ENCODE data around the gene OTUD3. TPM values are rescaled to one million over a fixed set of nuclear protein-coding genes. Genes with fewer than 3 reads are reported as not detected.

Gene OTUD3
- total RNA-seq, 1 donor from 2014 or later, result 4.2 TPM

DNA sequence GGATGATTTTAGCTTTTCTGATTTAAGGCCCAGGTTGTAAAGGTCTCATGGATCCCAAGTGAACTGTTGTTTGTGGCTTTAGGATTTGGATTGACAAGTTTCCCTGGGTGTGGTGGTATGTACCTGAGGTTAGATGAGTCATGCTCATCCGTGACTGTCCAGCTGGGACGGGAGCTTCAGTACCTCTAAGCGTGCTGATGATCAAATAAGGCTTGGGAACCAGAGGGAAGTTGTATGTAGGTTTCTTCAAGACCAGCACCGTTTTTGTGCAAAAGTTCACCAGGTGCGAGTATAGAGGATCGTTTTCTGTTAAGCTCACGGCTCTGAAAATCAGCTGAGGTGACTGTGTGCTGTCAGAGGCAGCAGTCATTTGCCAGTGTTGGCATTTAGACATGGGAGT, 21.4 kb downstream of the OTUD3 start:
- H3K9ac ChIP-seq (ENCODE audit: low read depth in 1 of 3, low read length in 3 of 3), result no peak overlapping the region
- H3K4me3 ChIP-seq (ENCODE audit: low read length in 3 of 3), result no peak overlapping the region
- no peak overlapping the region for H3K27ac ChIP-seq (ENCODE audit: low read depth, low read length)
- no peaks in the 10 kb centered on the region for H3K9me3 ChIP-seq (ENCODE audit: control insufficient read depth in 3 of 3, low read length in 3 of 3)
- no peaks in the 10 kb centered on the region for H3K27me3 ChIP-seq (ENCODE audit: control insufficient read depth in 3 of 3, insufficient read depth in 3 of 3, low read length in 3 of 3)
- H3K4me1 ChIP-seq (ENCODE audit: control insufficient read depth in 3 of 3, insufficient read depth in 3 of 3, low read length in 3 of 3), result no peaks in the 10 kb centered on the region
- H3K36me3 ChIP-seq (ENCODE audit: control insufficient read depth in 3 of 3, insufficient read depth in 3 of 3, low read length in 3 of 3), result peaks cover 30 to 52% (median 46%) of the 10 kb centered on the region in 3 donors

DNA sequence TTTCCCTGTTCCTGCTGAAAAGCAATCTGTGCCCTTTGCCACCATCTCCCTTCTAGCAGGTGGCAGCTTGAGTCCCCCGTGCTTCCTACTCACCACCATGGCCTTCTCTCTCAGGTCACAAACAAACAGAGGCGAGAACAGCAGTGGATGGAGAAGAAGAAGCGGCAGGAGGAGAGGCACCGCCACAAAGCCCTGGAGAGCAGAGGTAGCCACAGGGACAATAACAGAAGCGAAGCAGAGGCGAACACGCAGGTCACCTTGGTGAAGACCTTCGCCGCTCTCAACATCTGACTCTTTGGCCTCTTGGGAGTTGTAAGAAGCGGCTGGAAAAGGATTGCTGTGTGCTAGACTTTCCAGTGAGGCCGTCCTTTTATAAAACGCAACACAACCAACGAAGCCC, 25.3 kb downstream of the OTUD3 start:
- Histone ChIP-seq H3K4me1 (ENCODE audit: control insufficient read depth in 3 of 3, insufficient read depth in 3 of 3, low read length in 3 of 3) (peaks cover 0 to 5% (median 5%) of the 10 kb centered on the region in 3 donors), H3K36me3 (ENCODE audit: control insufficient read depth in 3 of 3, insufficient read depth in 3 of 3, low read length in 3 of 3) (peaks cover 42 to 65% (median 63%) of the 10 kb centered on the region in 3 donors), H3K27ac (ENCODE audit: low read depth, low read length) (no peak overlapping the region), H3K9ac (ENCODE audit: low read depth in 1 of 3, low read length in 3 of 3) (no peak overlapping the region), H3K27me3 (ENCODE audit: control insufficient read depth in 3 of 3, insufficient read depth in 3 of 3, low read length in 3 of 3) (no peaks in the 10 kb centered on the region), H3K4me3 (ENCODE audit: low read length in 3 of 3) (no peak overlapping the region), H3K9me3 (ENCODE audit: control insufficient read depth in 3 of 3, low read length in 3 of 3) (no peaks in the 10 kb centered on the region)

DNA sequence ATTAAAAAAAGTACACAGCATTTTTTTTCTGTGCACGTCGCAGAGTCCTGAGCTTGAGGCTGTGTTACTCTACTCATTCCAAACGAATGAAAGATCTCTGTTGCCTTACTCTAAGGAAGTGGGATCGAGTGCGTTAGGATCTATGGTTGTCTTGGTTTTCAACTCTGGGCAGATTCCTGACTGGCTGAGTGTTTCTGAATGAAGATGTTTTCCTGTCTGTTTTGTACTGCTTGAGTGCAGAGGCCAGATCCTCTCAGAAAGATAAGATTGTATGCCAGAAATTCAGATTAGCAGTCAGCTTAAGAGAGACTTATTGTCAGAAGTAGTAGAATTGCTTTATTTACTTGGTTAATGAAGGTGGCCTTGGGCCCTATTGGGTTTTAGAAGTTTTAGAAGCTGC, 27.2 kb downstream of the OTUD3 start:
- Histone ChIP-seq H3K9ac (ENCODE audit: low read depth in 1 of 3, low read length in 3 of 3) (no peak overlapping the region), H3K4me1 (ENCODE audit: control insufficient read depth in 3 of 3, insufficient read depth in 3 of 3, low read length in 3 of 3) (peaks cover 0 to 5% (median 5%) of the 10 kb centered on the region in 3 donors), H3K27me3 (ENCODE audit: control insufficient read depth in 3 of 3, insufficient read depth in 3 of 3, low read length in 3 of 3) (no peaks in the 10 kb centered on the region), H3K27ac (ENCODE audit: low read depth, low read length) (no peak overlapping the region), H3K36me3 (ENCODE audit: control insufficient read depth in 3 of 3, insufficient read depth in 3 of 3, low read length in 3 of 3) (peaks cover 39 to 68% (median 68%) of the 10 kb centered on the region in 3 donors), H3K4me3 (ENCODE audit: low read length in 3 of 3) (no peak overlapping the region), H3K9me3 (ENCODE audit: control insufficient read depth in 3 of 3, low read length in 3 of 3) (no peaks in the 10 kb centered on the region)

DNA sequence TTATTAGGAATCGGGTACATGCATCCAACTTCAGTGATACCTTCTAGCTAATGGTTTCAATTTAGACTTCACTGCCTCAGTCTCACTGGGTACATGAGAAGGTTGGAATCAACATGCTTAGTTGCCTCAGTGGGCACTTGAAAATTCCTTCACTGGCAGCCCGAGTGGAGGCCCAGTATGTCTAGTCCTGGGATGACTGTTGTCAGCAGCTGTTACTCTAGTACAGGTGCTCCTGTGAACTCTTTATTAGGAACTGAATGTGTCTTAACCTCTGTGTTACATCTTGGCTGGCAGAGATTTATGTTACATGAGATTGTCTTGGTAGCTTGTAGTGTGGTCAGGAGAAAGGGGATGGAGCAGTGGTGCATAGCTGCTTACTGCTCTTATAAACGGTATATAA, 27.8 kb downstream of the OTUD3 start:
- Histone ChIP-seq H3K9ac (ENCODE audit: low read depth in 1 of 3, low read length in 3 of 3) (no peak overlapping the region), H3K9me3 (ENCODE audit: control insufficient read depth in 3 of 3, low read length in 3 of 3) (no peaks in the 10 kb centered on the region), H3K4me3 (ENCODE audit: low read length in 3 of 3) (no peak overlapping the region), H3K36me3 (ENCODE audit: control insufficient read depth in 3 of 3, insufficient read depth in 3 of 3, low read length in 3 of 3) (peaks cover 39 to 71% (median 67%) of the 10 kb centered on the region in 3 donors), H3K4me1 (ENCODE audit: control insufficient read depth in 3 of 3, insufficient read depth in 3 of 3, low read length in 3 of 3) (peaks cover 0 to 5% (median 5%) of the 10 kb centered on the region in 3 donors), H3K27me3 (ENCODE audit: control insufficient read depth in 3 of 3, insufficient read depth in 3 of 3, low read length in 3 of 3) (no peaks in the 10 kb centered on the region), H3K27ac (ENCODE audit: low read depth, low read length) (no peak overlapping the region)

DNA sequence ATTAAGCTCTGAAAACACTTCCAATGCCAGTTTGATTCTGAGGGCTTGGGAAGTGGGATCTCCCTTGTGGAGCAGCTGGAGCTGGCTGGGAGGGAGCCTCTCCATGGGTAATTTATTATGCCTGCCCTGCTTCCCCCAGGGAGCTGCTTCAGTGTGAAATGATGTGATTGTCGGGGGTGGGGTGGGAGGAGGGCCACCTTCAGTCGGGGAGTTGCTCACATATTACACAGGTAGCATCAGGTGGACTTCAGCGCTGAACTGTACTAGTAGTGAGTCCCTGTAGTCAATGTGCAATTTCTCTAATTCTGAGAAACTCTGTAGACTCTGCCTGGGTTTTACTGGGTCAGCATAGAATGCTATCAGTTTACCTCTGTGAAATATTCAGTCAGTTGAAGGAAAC, 28.5 kb downstream of the OTUD3 start:
- H3K36me3 ChIP-seq (ENCODE audit: control insufficient read depth in 3 of 3, insufficient read depth in 3 of 3, low read length in 3 of 3), result peaks cover 40 to 70% (median 67%) of the 10 kb centered on the region in 3 donors

DNA sequence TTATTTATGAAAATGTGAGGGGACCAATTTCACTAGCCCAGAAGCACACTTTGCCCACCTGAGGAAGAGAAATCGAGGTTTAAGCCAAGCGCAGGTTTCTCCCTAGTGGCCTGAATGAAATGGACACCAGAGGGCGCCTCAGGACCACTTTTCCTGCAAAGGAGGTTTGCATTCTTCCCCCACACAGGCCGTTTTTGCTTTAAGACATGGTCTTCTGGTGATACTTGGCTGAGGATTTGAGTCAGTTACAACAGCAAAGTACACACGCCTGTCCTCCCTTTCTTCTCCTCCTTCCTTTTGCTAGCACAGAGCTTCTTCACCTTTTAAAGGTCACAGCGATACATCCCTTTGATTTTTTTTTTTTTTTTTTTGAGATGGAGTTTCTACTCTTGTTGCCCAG, 35.9 kb downstream of the OTUD3 start:
- peaks cover 0 to 11% (median under 1%) of the 10 kb centered on the region in 3 donors for H3K27me3 ChIP-seq (ENCODE audit: control insufficient read depth in 3 of 3, insufficient read depth in 3 of 3, low read length in 3 of 3)
- no peak overlapping the region for H3K9ac ChIP-seq (ENCODE audit: low read depth in 1 of 3, low read length in 3 of 3)
- H3K27ac ChIP-seq (ENCODE audit: low read depth, low read length), result no peak overlapping the region
- H3K4me3 ChIP-seq (ENCODE audit: low read length in 3 of 3), result no peak overlapping the region
- peaks cover 9 to 15% (median 12%) of the 10 kb centered on the region in 3 donors for H3K36me3 ChIP-seq (ENCODE audit: control insufficient read depth in 3 of 3, insufficient read depth in 3 of 3, low read length in 3 of 3)
- no peaks in the 10 kb centered on the region for H3K9me3 ChIP-seq (ENCODE audit: control insufficient read depth in 3 of 3, low read length in 3 of 3)
- H3K4me1 ChIP-seq (ENCODE audit: control insufficient read depth in 3 of 3, insufficient read depth in 3 of 3, low read length in 3 of 3), result peaks cover 0 to 2% (median 0%) of the 10 kb centered on the region in 3 donors

More for the DNA sequence above, 28.5 kb downstream of the OTUD3 start:
- H3K27me3 ChIP-seq (ENCODE audit: control insufficient read depth in 3 of 3, insufficient read depth in 3 of 3, low read length in 3 of 3), result no peaks in the 10 kb centered on the region
- H3K4me3 ChIP-seq (ENCODE audit: low read length in 3 of 3), result no peak overlapping the region
- H3K9me3 ChIP-seq (ENCODE audit: control insufficient read depth in 3 of 3, low read length in 3 of 3), result no peaks in the 10 kb centered on the region
- H3K9ac ChIP-seq (ENCODE audit: low read depth in 1 of 3, low read length in 3 of 3), result no peak overlapping the region
- peaks cover 0 to 5% (median 5%) of the 10 kb centered on the region in 3 donors for H3K4me1 ChIP-seq (ENCODE audit: control insufficient read depth in 3 of 3, insufficient read depth in 3 of 3, low read length in 3 of 3)
- H3K27ac ChIP-seq (ENCODE audit: low read depth, low read length), result no peak overlapping the region

DNA sequence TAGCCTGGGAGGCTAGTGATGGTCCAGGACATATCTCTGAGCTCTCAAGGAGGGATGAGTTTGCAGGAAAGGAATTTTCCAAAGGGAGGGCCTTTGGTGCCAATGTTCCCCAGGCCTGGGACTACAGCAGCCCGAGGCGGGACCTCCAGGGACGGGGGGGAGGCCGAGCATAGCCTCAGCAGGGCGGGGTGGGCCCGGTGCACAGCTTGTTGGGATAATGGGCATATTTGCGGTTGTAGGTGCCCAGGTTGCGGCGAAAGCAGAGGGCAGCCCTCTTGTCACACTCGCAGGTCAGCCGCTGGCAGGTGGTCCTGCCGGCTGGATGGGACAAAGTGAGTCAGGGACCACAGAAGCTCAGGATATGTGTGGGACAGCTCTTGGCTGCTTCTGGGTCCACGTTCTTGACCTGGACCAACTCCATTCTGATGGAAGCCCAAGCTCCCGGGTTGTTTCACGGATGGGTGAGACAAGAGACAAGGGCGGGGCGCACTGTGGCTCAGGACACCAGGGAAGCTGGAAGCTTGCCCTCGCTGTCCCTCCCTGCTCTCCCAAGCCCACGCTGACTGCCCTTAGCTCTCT, 38.0 kb downstream of the OTUD3 start:
- peaks cover 0 to under 1% (median 0%) of the 10 kb centered on the region in 3 donors for H3K36me3 ChIP-seq (ENCODE audit: control insufficient read depth in 3 of 3, insufficient read depth in 3 of 3, low read length in 3 of 3)
- H3K27me3 ChIP-seq (ENCODE audit: control insufficient read depth in 3 of 3, insufficient read depth in 3 of 3, low read length in 3 of 3), result peaks cover 0 to 25% (median 10%) of the 10 kb centered on the region in 3 donors
- peaks cover 0 to 2% (median 0%) of the 10 kb centered on the region in 3 donors for H3K4me1 ChIP-seq (ENCODE audit: control insufficient read depth in 3 of 3, insufficient read depth in 3 of 3, low read length in 3 of 3)
- H3K9ac ChIP-seq (ENCODE audit: low read depth in 1 of 3, low read length in 3 of 3), result no peak overlapping the region
- no peak overlapping the region for H3K4me3 ChIP-seq (ENCODE audit: low read length in 3 of 3)
- no peaks in the 10 kb centered on the region for H3K9me3 ChIP-seq (ENCODE audit: control insufficient read depth in 3 of 3, low read length in 3 of 3)
- H3K27ac ChIP-seq (ENCODE audit: low read depth, low read length), result no peak overlapping the region

DNA sequence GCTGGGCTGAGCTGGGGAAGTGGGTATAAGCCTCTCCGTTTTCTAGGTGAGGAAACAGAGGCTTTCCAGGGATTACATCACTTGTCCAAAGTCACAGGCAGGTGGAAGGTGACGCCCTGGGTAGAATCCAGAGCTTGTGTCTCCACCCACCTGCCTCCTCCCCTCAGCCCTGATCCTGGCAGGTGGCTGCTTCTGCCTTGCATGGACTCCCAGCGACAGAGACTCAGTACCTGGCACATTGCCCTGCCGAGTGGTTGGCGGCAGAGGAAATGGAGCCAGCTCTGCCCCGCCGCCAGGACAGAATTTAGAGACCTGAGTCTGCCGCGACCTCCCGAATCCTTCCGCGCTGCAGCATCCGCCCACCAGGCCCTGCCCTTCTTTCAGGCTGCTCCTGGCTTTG, 39.1 kb downstream of the OTUD3 start:
- no peak overlapping the region for H3K9ac ChIP-seq (ENCODE audit: low read depth in 1 of 3, low read length in 3 of 3)
- no peaks in the 10 kb centered on the region for H3K36me3 ChIP-seq (ENCODE audit: control insufficient read depth in 3 of 3, insufficient read depth in 3 of 3, low read length in 3 of 3)
- H3K27me3 ChIP-seq (ENCODE audit: control insufficient read depth in 3 of 3, insufficient read depth in 3 of 3, low read length in 3 of 3), result peaks cover 0 to 25% (median 10%) of the 10 kb centered on the region in 3 donors
- no peaks in the 10 kb centered on the region for H3K9me3 ChIP-seq (ENCODE audit: control insufficient read depth in 3 of 3, low read length in 3 of 3)
- peaks cover 0 to 2% (median 0%) of the 10 kb centered on the region in 3 donors for H3K4me1 ChIP-seq (ENCODE audit: control insufficient read depth in 3 of 3, insufficient read depth in 3 of 3, low read length in 3 of 3)
- H3K27ac ChIP-seq (ENCODE audit: low read depth, low read length), result no peak overlapping the region
- H3K4me3 ChIP-seq (ENCODE audit: low read length in 3 of 3), result no peak overlapping the region

DNA sequence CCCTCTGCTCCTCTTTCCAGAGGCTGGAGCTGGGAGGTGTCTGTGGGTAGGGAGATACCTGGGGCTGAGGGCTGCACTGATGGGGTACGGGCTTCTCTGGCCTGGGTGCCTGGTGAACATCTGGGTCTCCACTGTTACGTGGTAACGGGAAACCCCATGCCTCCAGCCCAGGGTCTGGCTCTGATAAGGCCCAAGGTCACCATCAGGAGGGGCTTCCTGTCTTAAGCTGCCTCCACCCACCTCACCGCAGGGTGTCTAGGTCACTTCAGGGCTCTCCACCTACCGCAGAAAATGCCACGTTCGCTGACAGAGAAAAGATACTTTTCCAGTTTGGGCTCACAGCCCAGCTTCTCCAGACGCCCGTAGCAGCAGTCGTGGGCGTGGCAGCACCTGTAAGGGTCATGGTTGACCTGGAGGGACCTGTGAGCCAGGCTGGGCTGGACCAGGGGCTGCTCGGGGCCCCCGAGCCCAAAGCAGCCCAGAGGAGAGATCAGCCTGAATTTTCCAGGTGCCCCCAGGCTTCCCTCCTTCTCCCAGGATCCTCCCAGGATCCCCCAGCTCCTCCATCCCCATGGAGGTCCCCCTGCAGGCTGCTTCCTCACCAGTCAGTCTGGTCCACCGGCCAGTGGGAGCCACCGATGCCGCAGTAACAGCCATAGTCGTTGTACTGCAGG, 40.0 kb downstream of the OTUD3 start:
- H3K27ac ChIP-seq (ENCODE audit: low read depth, low read length), result no peak overlapping the region
- H3K9ac ChIP-seq (ENCODE audit: low read depth in 1 of 3, low read length in 3 of 3), result no peak overlapping the region
- H3K27me3 ChIP-seq (ENCODE audit: control insufficient read depth in 3 of 3, insufficient read depth in 3 of 3, low read length in 3 of 3), result peaks cover 0 to 25% (median 10%) of the 10 kb centered on the region in 3 donors
- H3K4me3 ChIP-seq (ENCODE audit: low read length in 3 of 3), result no peak overlapping the region
- H3K36me3 ChIP-seq (ENCODE audit: control insufficient read depth in 3 of 3, insufficient read depth in 3 of 3, low read length in 3 of 3), result no peaks in the 10 kb centered on the region
- H3K4me1 ChIP-seq (ENCODE audit: control insufficient read depth in 3 of 3, insufficient read depth in 3 of 3, low read length in 3 of 3), result peaks cover 0 to 2% (median 0%) of the 10 kb centered on the region in 3 donors
- no peaks in the 10 kb centered on the region for H3K9me3 ChIP-seq (ENCODE audit: control insufficient read depth in 3 of 3, low read length in 3 of 3)

Data from skeletal muscle tissue (tissue), 4 donors.